Kidney (tissue), 14 donors: Measurements from ENCODE around the gene STN1. TPM values are rescaled to one million over a fixed set of nuclear protein-coding genes. Genes with fewer than 3 reads are reported as not detected.

Experiments used
- DNase-seq, 5 donors: peaks; one replicate each; pipeline ENCODE4 v3.0.0-alpha.2; 2013 to 2020
- FAIRE-seq: peaks from 2 replicates; lab custom pipeline; 2012; peaks lifted over from hg19 to GRCh38; lab: Jason Lieb, UNC
- H3K27ac ChIP-seq, 2 donors: one replicate each; pipeline ENCODE4 v1.7.0; 2013; ENCODE audit warnings: low read depth in 2 of 2, low read length in 2 of 2, inconsistent platforms in 1 of 2
- H3K27me3 ChIP-seq: one replicate; pipeline ENCODE4 v1.7.1; 2013; ENCODE audit warnings: low read length, inconsistent platforms; ENCODE audit not compliant: control insufficient read depth, insufficient read depth
- H3K36me3 ChIP-seq, 3 donors: one replicate each; pipeline versions ENCODE4 v1.7.0 to v1.7.1; 2013; ENCODE audit warnings: low read length in 3 of 3, control low read depth in 1 of 3, inconsistent platforms in 1 of 3; ENCODE audit not compliant: insufficient read depth in 3 of 3, control insufficient read depth in 2 of 3
- H3K4me1 ChIP-seq, 3 donors: one replicate each; pipeline versions ENCODE4 v1.7.0 to v1.7.1; 2013; ENCODE audit warnings: low read length in 3 of 3, inconsistent platforms in 1 of 3, low read depth in 1 of 3; ENCODE audit not compliant: control insufficient read depth in 2 of 3, insufficient read depth in 2 of 3
- H3K4me3 ChIP-seq, 3 donors: one replicate each; pipeline versions ENCODE4 v1.7.0 to v1.8.1; 2013; ENCODE audit warnings: low read length in 3 of 3, control low read depth in 1 of 3, inconsistent platforms in 1 of 3
- H3K9ac ChIP-seq, 3 donors: one replicate each; pipeline versions ENCODE4 v1.7.0 to v1.7.1; 2013; ENCODE audit warnings: low read length in 3 of 3, control low read depth in 1 of 3, inconsistent platforms in 1 of 3
- H3K9me3 ChIP-seq, 3 donors: one replicate each; pipeline versions ENCODE4 v1.7.0 to v1.7.1; 2013; ENCODE audit warnings: low read length in 3 of 3, control low read depth in 1 of 3, inconsistent platforms in 1 of 3; ENCODE audit not compliant: control insufficient read depth in 2 of 3, insufficient read depth in 1 of 3
- CTCF ChIP-seq: IDR thresholded peaks from 3 replicates; pipeline ENCODE4 v1.5.1; 2012; ENCODE audit warnings: mild to moderate bottlenecking, moderate library complexity, borderline replicate concordance; ENCODE audit not compliant: insufficient read depth; ENCODE audit errors: extremely low read depth
- intact Hi-C: fragments of 100-400 bp; cut with DNase I; formaldehyde crosslinking; loops from one replicate; pipeline ENCODE4 v1.11.1; 2022
- polyA plus RNA-seq: library from polyadenylated mRNA; stranded (reverse); fragments of 350-450 nt; fragmentation: Illumina TruSeq; extraction: RNeasy Lipid Tissue Mini Kit (QIAGEN cat#74804); gene quantifications from one replicate; pipeline ENCODE4 v1.2.3, GENCODE V29; 2014; ENCODE audit warnings: low read depth, low replicate concordance; ENCODE audit not compliant: insufficient read depth
- total RNA-seq: library from RNA; stranded (reverse); fragmentation: NEBNext Ultra II Directional; extraction: Animal tissue kit (Norgen Biotek cat#: 25700); gene quantifications from one replicate; pipeline ENCODE4 v1.2.1, GENCODE V29; 2021
- donor health status: control.
- donor health status: control.
- donor health status: control.
- donor health status: control.
- donor health status: control.
- donor health status: DM: yes; HTN: yes; CAD: no.
- donor health status: Normal renal cell carcinoma (clear cell type).

STN1 gene
- total and polyA plus RNA-seq, 2 donors from 2014 or later, result 29.4 to 30.1 TPM

GRCh38 chr10:103936022-103936421, 18.0 kb upstream of the STN1 start:
- no peak for TF ChIP-seq CTCF
- Histone ChIP-seq H3K27ac (no peak overlapping the region), H3K36me3 (no peaks in the 10 kb centered on the region), H3K27me3 (no peaks in the 10 kb centered on the region), H3K4me3 (no peak overlapping the region), H3K9ac (no peak overlapping the region), H3K4me1 (peaks cover 0 to 2% (median 0%) of the 10 kb centered on the region in 3 donors), H3K9me3 (no peaks in the 10 kb centered on the region)
- FAIRE-seq (no peak), DNase-seq (no peak)
- intact Hi-C loops, result no loop called here

- Histone ChIP-seq H3K9ac (no peak overlapping the region), H3K27me3 (no peaks in the 10 kb centered on the region), H3K4me1 (peaks cover 0 to 2% (median 0%) of the 10 kb centered on the region in 3 donors), H3K4me3 (no peak overlapping the region), H3K27ac (no peak overlapping the region), H3K9me3 (no peaks in the 10 kb centered on the region), H3K36me3 (no peaks in the 10 kb centered on the region)
- intact Hi-C loops, result no loop called here
- FAIRE-seq, result no peak
- DNase-seq, result no peak
- TF ChIP-seq CTCF, result no peak
These were observed 16.3 kb upstream of the STN1 start for GRCh38 chr10:103934308-103934707.

GRCh38 chr10:103933557-103934121, 15.7 kb upstream of the STN1 start:
- Histone ChIP-seq H3K4me3 (no peak overlapping the region), H3K4me1 (peaks cover 0 to 2% (median 0%) of the 10 kb centered on the region in 3 donors), H3K9me3 (no peaks in the 10 kb centered on the region), H3K9ac (no peak overlapping the region), H3K36me3 (no peaks in the 10 kb centered on the region), H3K27me3 (no peaks in the 10 kb centered on the region), H3K27ac (no peak overlapping the region)
- FAIRE-seq (no peak), DNase-seq (no peak)
- intact Hi-C loops, result no loop called here
- no peak for TF ChIP-seq CTCF

- Histone ChIP-seq H3K9ac (no peak overlapping the region), H3K4me3 (no peak overlapping the region), H3K4me1 (peaks cover 0 to 2% (median 0%) of the 10 kb centered on the region in 3 donors), H3K9me3 (no peaks in the 10 kb centered on the region), H3K27ac (no peak overlapping the region), H3K27me3 (no peaks in the 10 kb centered on the region), H3K36me3 (no peaks in the 10 kb centered on the region)
- no peak for TF ChIP-seq CTCF
- intact Hi-C loops, result no loop called here
- peak in 1 of 5 donors; percentile 30 for DNase-seq
- no peak for FAIRE-seq
These were observed 15.0 kb upstream of the STN1 start for GRCh38 chr10:103932971-103933370.
